Stimulated activated CD4-positive, alpha-beta T cell treated with anti-CD3 and anti-CD28 coated beads, Interleukin-4, amount 100 ng/mL, for 48 hours (primary cell): ENCODE results near the gene FAM151A.

Source experiments
- DNase-seq, 2 donors: peaks; one replicate each; pipeline ENCODE4 v3.0.0-alpha.2; 2020; ENCODE audit warnings: low read depth in 2 of 2

The FAM151A gene

DNA sequence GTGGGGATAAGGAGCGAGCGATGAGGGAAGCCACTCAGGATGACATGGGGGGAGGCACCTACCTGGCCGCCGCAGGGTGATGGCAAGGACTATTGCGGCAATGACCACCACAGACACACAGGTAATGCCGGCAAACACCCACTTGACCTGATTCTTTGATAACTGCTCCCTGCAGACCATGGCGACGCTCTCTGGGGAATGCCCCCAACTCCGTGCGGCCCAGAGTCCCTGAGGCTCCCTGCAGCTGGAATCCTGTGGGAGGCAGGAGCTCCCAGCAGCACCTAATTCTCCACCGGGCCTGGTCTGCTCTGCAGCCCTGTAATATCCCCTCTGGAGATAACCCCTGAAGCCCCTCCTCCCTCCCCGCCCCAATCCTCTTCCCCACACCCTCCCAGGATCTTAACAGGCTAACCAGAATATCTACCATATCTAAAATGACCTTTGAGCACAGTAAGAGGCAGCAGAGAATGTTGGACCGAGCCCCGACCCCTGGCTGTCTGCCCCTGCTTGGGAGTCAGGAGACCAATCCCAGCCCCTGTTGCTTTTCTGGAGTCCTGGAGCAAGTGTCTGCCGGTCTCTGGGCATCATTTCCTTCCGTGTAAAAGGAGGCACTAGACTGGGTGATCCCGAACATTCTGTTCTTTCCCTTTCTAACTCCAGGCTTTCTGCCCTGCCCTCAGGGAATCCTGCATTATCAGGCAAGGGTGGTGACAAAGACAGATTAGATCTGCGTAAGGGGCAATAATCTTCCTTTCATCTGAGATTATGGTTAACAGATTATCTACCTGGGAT is at the start of gene FAM151A:
Gene FAM151A, minus strand, starts transcription at position 310 of the 792 bp plus-strand sequence. Its CDS starts 130 bp downstream, at position 180.
- DNase-seq, result no peak

DNA sequence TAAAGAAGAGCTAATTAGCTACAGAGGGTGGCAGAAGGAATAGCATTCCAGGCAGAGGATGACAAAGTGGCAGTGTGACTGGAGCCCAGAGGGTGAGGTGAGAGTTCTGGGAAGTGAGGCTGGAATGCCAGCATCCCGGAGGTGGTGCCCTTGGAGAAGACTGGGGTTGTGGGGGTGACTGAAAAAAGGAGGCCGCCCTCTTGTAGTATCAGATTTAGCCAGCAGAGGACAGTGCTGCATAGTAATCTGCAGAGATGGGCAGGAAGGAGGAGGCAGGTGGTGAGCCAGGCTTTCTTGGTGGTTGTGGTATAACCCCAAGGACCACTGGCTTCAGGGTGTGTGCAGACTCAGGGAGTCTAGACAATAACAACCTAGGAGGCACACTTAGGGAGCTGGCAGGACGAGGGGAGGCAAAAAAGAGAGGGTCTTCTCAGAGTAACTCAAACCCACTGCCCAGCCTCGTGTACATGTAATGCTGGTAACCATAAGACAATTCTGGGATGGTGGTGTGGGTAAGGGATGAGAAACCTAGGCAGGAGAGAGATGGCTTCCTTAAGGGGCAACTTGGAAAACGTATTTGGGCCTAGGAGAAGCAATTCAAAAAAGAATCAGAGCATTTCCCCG is 48.8 kb upstream of the FAM151A start:
- peak; percentile 59 to 68 for DNase-seq

- DNase-seq, result no peak
Observed at GRCh38 chr1:54668567-54668966, 45.2 kb upstream of the FAM151A start.

DNA sequence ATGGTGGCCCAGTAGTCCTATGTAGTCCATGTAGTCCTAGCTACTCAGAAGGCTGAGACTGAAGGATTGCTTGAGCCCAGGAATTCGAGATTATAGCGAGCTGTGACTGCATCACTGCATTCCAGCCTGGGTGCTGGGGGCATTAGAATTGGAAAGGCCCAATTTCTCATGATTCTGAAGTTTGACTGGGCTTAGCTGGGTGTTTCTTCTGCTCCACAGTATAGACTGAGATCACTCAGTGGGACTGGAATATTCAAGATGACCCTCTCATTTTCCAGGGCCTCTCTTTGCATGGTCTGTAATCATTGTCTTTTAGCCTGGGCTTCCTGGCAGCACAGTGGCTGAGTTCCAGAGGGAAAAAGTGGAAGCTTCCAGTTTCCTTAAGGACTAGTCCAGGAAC is 44.5 kb upstream of the FAM151A start:
- no peak for DNase-seq

GRCh38 chr1:54666333-54666732 is 43.0 kb upstream of the FAM151A start:
- DNase-seq, result no peak

DNA sequence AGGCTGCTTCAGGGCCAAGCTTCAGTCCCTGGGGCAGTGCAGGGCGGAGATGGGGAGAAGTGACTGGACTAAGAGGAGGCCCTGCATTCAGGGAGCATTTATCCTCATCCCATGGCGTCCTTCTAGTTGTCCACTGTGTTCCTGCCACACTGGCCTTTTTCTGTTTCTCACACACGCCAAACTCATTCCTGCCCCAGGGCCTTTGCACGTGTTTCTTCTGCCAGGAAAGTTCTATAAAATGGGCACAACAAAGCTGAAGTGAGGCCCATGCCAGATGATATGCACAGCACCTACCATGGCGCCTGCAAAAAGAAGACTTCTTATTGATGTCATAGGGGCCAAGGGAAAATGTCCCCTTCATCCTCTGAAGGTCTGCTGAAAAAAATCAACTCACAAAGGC is 42.5 kb upstream of the FAM151A start:
- no peak for DNase-seq

DNA sequence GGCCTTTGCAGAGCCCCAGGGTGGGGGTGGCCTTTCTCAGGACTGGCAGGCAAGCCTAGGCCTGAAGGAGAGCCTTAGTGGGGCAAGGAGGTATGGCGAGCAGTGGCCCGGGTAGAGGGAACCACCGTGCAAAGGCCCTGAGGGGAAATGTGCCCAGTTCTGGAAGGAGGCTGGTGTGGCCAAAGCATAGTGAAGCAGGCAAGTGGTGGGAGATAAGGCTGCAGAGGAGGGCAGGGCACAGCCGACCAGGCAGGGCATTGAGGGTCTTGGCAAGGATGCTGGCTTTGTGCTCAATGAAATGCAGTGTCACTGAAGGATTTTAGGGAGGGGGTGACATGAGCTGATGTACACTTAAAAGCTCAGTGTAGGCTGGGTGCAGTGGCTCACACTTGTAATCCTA is 41.0 kb upstream of the FAM151A start:
- DNase-seq, result no peak

DNA sequence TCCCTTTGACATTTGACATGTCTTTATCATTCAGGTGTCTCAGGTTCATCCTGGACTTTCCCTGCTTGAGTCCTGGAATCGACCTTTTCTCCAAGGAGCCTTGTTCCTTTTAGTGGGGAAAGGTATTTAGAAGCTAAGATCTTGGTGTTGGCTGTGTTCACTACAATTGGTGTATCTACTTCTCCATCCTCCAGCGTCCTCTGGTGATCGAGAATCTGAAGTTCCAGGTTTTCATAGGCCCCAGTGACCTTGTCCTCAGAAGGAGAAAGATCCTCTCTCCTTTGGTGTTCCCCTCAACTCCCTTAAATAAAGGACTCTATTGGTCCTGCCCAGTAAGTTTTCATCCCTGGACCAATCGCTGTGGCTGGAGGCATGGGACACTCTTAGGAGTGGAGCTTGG is 40.4 kb upstream of the FAM151A start:
- no peak for DNase-seq

DNA sequence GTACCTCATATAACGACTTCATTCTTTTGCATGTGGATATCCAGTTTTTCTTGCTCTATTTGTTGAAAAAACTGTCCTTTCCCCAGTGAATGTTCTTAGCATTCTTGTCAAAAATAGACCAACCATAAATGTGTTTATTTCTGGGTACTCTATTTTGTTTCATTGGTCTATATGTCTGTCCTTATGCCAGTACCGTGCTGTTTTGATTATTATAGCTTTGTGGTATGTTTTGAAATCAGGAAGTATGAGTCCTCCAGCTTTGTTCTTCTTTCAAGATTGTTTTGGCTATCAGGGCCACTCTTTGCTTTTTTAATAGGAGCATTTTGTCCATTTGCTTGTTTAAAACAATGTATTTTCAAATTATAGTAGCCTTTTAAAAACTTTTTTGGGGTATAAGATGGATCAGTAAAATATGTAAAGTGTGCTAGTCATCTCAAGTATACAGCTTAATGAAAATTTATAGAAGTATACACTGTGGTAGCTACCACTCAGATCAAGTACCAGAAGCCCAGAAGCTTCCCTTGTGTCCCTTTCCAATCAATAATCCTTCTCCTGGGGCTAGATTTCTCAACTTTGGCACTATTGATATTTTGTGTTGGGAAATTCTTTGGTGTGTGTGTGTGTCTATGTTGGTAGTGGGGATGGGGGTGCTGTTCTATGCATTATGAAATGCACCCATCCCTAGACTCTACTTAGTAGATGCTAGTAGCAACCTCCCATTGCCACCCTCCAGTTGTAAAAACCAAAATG is 35.0 kb upstream of the FAM151A start:
- no peak for DNase-seq

DNA sequence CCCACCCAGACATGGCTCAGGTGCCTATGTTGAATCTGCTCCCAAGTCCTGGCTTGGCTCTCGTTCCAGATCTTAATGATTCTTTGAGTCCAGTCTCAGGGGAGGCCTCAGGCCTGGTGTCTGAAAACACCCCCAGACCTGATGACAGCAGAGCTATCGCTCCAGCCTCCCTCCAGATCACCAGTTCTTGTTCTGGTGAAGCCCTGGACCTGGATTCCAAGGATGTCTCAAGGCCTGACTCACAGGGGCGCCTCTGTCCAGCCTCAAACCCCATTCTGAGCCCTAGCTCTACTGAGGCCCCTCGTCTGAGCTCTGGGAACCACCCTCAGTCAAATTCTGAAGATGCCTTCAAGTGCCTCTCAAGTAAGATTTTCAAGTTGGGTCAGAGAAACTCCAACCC is 29.7 kb upstream of the FAM151A start:
- DNase-seq, result no peak

- DNase-seq, result no peak
Observed at GRCh38 chr1:54652168-54652567, 28.8 kb upstream of the FAM151A start.

DNA sequence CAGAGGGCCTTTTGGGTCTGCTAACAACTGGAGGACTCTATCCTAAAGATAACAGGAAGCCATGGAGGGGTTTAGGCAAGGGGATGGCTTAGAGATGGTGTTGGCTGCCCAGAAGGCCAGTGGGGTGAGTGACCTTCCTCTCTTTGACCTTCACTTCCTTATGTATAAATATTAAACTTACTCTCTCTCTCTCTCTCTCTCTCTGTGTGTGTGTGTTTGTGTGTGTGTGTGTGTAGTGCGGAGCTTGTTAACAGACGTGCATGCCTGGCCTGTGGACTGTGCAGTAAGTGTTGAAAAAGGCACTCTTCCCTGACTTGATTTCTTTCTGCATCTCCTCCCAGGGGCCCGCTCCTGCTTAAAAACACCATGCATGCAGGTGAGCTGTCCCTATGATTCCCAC is 28.3 kb upstream of the FAM151A start:
- DNase-seq, result no peak

GRCh38 chr1:54650417-54650816 is 27.1 kb upstream of the FAM151A start:
- DNase-seq, result no peak

DNA sequence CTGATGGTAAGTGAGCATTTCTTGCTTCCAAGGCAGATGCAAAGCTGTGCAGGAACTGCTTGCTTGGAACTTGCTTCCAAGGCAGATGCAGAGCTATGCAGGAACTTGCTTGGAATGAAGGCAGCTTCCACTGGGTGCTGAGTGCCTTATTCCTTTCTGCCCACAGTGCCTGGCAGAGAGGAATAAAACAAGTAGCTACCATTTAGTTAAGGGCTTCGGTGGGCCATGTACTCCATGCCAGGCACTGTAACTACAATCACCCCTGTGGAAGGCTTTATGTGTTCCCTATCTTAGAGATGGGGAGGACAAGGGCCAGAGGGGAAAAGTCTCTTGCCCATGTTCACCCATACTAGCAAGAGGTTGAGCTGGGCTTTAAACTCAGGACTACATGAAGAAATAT is 26.6 kb upstream of the FAM151A start:
- DNase-seq, result no peak

- DNase-seq, result no peak
Observed at GRCh38 chr1:54649130-54649898, 26.0 kb upstream of the FAM151A start.

GRCh38 chr1:54645806-54646676 is 22.7 kb upstream of the FAM151A start:
- no peak for DNase-seq

- DNase-seq, result no peak
Observed at GRCh38 chr1:54643736-54644135, 20.4 kb upstream of the FAM151A start.

DNA sequence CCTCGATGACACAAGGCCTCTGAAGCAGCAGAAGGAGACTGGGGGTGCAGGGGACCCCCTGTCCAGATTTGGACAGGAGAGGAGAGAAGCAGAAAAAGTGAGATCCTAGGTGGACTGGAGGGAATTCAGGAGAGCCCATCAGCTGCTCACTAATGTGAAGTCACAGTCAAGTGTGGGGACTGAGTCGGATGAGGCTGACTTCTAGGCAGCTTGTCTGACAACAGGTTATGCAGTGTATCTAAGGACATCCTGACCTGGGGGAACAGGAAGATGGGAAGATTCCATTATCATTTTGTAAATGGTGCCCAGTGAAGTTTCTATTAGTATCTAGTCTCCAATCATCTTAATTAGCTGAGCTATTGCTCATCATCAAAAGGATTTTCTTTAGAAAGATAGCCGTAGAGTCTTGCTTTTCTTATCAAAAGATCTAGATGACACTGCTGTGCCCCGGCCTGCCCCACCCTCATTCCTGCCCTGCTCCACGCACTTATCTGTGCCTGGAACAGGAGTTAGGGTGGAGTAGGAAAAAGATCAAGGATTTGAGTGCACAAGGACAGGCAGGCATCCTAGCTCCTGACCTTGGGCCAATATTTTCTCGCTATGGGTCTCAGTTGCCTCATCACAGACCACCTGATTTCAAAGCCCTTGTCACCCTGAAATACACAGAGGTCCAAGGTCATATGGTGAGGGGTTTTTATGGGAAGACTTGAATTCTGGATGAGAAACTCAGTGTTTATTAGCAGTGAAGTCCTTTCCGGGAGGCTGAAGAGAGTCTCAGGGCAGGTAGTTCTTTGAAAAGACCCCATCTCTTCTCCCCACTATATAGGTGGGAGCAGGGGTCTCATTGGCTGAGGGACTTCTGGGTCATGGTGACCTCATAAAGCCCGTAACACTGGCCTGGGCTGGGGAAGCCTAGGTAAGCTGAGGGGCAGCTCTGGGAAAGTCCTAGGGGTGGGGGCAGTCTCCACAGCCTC is 17.8 kb upstream of the FAM151A start, which contains the start of gene MROH7:
Gene MROH7, plus strand, starts transcription at position 924 of the 974 bp plus-strand sequence. CDS start 11,141 bp downstream, outside the sequence.
- no peak for DNase-seq

DNA sequence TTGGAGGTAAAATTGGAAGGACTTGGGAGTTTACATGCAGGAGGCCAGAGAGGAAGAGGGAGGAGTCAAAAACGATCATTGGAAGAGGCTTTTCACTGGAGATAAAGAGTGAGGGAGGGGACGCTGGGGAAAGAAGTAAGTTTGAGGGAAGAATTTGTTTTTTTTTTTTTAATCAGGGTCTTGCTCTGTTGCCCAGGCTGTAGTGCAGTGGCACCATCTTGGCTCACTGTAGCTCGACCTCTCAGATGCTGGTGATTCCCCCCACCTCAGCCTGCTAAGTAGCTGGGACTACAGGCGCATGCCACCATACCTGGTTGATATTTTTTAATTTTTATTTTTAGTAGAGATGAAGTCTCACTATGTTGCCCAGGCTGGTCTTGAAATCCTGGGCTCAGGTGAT is 17.0 kb upstream of the FAM151A start:
- DNase-seq, result no peak
